SK-N-SH treated with all-trans-retinoic acid at 6 μM for 48 hours (cell line): ENCODE data around the gene PQBP1.

Experiments
- ATAC-seq: fragments of 200-7000 bp; cut with Tn5 transposase; 3 replicates; pipeline ENCODE4 v1.9.1; 2020; ENCODE audit warnings: mild to moderate bottlenecking, moderate library complexity
- ARNTL ChIP-seq: fragments of 450-650 bp; formaldehyde crosslinking; IDR thresholded peaks from 2 replicates; pipeline ENCODE4 v1.5.0; 2020; ENCODE audit warnings: low read depth, mild to moderate bottlenecking, moderate library complexity, borderline replicate concordance
- BACH2 ChIP-seq: fragments of 250-450 bp; sonication (Bioruptor Pico); IDR thresholded peaks from 2 replicates; pipeline ENCODE4 v1.9.0; 2021; ENCODE audit warnings: mild to moderate bottlenecking, borderline replicate concordance
- CSDC2 ChIP-seq: fragments of 250-450 bp; sonication (Bioruptor Pico); IDR thresholded peaks from 2 replicates; pipeline ENCODE4 v1.5.0; 2020; ENCODE audit warnings: mild to moderate bottlenecking, moderate library complexity
- GLIS3 ChIP-seq: fragments of 250-450 bp; sonication (Bioruptor Pico); IDR thresholded peaks from 2 replicates; pipeline ENCODE4 v1.5.0; 2020; ENCODE audit warnings: mild to moderate bottlenecking, moderate library complexity
- ISL1 ChIP-seq: fragments of 250-450 bp; sonication (Bioruptor Pico); IDR thresholded peaks from 2 replicates; pipeline ENCODE4 v2.1.2; 2022; ENCODE audit warnings: mild to moderate bottlenecking, moderate library complexity
- OSR1 ChIP-seq: fragments of 250-450 bp; sonication (Bioruptor Pico); IDR thresholded peaks from 2 replicates; pipeline ENCODE4 v1.8.0; 2022; ENCODE audit warnings: moderate library complexity, mild to moderate bottlenecking, inconsistent platforms
- PPARA ChIP-seq: fragments of 250-450 bp; sonication (Bioruptor Pico); IDR thresholded peaks from 2 replicates; pipeline ENCODE4 v1.5.0; 2020; ENCODE audit warnings: mild to moderate bottlenecking, borderline replicate concordance
- TOX ChIP-seq: fragments of 250-450 bp; sonication (Bioruptor Pico); IDR thresholded peaks from 2 replicates; pipeline ENCODE4 v1.8.0; 2021; ENCODE audit warnings: mild to moderate bottlenecking, moderate library complexity, borderline replicate concordance
- ZC3H10 ChIP-seq: fragments of 250-450 bp; sonication (Bioruptor Pico); IDR thresholded peaks from 2 replicates; pipeline ENCODE4 v1.5.1; 2021; ENCODE audit warnings: mild to moderate bottlenecking, moderate library complexity
- ZFP3 ChIP-seq: fragments of 250-450 bp; sonication (Bioruptor Pico); IDR thresholded peaks from 2 replicates; pipeline ENCODE4 v1.5.0; 2020; ENCODE audit warnings: mild to moderate bottlenecking, moderate library complexity
- ZFP30 ChIP-seq: fragments of 450-650 bp; formaldehyde crosslinking; IDR thresholded peaks from 2 replicates; pipeline ENCODE4 v1.5.0; 2022; ENCODE audit warnings: mild to moderate bottlenecking, moderate library complexity
- ZNF565 ChIP-seq: fragments of 450-650 bp; formaldehyde crosslinking; conservative IDR thresholded peaks from 2 replicates; pipeline ENCODE4 v1.5.0; 2020; ENCODE audit warnings: low read depth, mild to moderate bottlenecking, moderate library complexity
- ZNF70 ChIP-seq: fragments of 450-650 bp; formaldehyde crosslinking; IDR thresholded peaks from 2 replicates; pipeline ENCODE4 v1.5.0; 2020; ENCODE audit warnings: mild to moderate bottlenecking, moderate library complexity
- ZNF8 ChIP-seq: fragments of 450-650 bp; formaldehyde crosslinking; IDR thresholded peaks from 2 replicates; pipeline ENCODE4 v1.5.0; 2020; ENCODE audit warnings: mild to moderate bottlenecking, moderate library complexity
- TF ChIP-seq, protein P1 (sequence below): fragments of 250-450 bp; sonication (Bioruptor Pico); IDR thresholded peaks from 2 replicates; pipeline ENCODE4 v1.5.1; 2021; ENCODE audit warnings: mild to moderate bottlenecking, moderate library complexity
- TF ChIP-seq, protein P2 (sequence below): fragments of 250-450 bp; sonication (Bioruptor Pico); IDR thresholded peaks from 2 replicates; pipeline ENCODE4 v1.5.1; 2020; ENCODE audit warnings: low read depth, mild to moderate bottlenecking, moderate library complexity
- TF ChIP-seq, protein P3 (sequence below): fragments of 250-450 bp; sonication (Bioruptor Pico); IDR thresholded peaks from 2 replicates; pipeline ENCODE4 v1.5.0; 2020; ENCODE audit warnings: mild to moderate bottlenecking, moderate library complexity
- TF ChIP-seq, protein P4 (sequence below): fragments of 250-450 bp; sonication (Bioruptor Pico); IDR thresholded peaks from 2 replicates; pipeline ENCODE4 v1.8.0; 2021; ENCODE audit warnings: low read depth, mild to moderate bottlenecking, moderate library complexity, borderline replicate concordance
- TF ChIP-seq, protein P5 (sequence below): fragments of 250-450 bp; sonication (Bioruptor Pico); IDR thresholded peaks from 2 replicates; pipeline ENCODE4 v1.8.0; 2020; ENCODE audit warnings: mild to moderate bottlenecking, moderate library complexity, borderline replicate concordance

PQBP1 gene

DNA sequence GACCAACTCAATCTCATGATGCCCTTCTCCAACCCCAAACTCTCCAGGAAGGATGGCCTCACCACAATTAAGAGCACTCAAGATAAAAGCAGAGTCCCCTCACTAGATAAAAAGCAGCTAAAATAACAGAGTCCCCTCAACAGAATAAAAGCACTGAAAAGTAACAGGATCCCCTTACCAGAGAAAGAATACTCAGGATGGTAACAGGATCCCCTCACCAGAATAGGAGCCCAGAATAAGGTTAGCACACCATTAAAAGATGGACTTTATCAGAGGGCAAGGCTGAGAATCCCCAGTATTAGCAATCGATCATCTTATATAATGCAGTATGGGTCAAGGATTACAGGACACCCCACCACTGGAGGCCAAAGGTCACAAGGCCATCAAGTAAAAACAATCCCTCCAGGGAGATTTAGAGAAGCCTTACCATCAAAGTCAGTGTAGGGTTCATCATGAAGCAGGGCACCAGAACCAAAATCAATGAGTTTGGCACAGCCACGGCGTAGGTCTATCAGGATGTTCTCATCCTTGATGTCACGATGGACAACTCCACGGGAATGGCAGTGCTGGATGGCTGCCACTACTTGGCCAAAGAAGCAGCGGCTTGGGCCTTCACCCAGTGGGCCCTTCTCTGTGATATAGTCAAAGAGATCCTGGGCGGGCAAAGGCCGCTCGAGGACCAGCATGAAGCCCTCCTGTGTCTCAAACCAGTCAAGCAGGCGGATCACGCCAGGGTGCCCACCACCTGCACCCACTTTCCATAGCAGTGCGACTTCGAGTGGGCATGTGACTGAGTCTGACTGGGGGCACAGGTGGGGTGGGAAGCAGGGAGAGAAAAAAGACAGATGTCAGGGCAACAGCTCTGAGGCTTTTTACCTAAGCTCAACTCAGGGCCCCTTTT lies 17.1 kb downstream of the PQBP1 start:
- TF ChIP-seq, protein P1, sequence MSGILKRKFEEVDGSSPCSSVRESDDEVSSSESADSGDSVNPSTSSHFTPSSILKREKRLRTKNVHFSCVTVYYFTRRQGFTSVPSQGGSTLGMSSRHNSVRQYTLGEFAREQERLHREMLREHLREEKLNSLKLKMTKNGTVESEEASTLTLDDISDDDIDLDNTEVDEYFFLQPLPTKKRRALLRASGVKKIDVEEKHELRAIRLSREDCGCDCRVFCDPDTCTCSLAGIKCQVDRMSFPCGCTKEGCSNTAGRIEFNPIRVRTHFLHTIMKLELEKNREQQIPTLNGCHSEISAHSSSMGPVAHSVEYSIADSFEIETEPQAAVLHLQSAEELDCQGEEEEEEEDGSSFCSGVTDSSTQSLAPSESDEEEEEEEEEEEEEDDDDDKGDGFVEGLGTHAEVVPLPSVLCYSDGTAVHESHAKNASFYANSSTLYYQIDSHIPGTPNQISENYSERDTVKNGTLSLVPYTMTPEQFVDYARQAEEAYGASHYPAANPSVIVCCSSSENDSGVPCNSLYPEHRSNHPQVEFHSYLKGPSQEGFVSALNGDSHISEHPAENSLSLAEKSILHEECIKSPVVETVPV (CRISPR knock-in tag) = no peak
- TF ChIP-seq, protein P2, sequence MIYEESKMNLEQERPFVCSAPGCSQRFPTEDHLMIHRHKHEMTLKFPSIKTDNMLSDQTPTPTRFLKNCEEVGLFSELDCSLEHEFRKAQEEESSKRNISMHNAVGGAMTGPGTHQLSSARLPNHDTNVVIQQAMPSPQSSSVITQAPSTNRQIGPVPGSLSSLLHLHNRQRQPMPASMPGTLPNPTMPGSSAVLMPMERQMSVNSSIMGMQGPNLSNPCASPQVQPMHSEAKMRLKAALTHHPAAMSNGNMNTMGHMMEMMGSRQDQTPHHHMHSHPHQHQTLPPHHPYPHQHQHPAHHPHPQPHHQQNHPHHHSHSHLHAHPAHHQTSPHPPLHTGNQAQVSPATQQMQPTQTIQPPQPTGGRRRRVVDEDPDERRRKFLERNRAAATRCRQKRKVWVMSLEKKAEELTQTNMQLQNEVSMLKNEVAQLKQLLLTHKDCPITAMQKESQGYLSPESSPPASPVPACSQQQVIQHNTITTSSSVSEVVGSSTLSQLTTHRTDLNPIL = no peak
- TF ChIP-seq, protein P3, sequence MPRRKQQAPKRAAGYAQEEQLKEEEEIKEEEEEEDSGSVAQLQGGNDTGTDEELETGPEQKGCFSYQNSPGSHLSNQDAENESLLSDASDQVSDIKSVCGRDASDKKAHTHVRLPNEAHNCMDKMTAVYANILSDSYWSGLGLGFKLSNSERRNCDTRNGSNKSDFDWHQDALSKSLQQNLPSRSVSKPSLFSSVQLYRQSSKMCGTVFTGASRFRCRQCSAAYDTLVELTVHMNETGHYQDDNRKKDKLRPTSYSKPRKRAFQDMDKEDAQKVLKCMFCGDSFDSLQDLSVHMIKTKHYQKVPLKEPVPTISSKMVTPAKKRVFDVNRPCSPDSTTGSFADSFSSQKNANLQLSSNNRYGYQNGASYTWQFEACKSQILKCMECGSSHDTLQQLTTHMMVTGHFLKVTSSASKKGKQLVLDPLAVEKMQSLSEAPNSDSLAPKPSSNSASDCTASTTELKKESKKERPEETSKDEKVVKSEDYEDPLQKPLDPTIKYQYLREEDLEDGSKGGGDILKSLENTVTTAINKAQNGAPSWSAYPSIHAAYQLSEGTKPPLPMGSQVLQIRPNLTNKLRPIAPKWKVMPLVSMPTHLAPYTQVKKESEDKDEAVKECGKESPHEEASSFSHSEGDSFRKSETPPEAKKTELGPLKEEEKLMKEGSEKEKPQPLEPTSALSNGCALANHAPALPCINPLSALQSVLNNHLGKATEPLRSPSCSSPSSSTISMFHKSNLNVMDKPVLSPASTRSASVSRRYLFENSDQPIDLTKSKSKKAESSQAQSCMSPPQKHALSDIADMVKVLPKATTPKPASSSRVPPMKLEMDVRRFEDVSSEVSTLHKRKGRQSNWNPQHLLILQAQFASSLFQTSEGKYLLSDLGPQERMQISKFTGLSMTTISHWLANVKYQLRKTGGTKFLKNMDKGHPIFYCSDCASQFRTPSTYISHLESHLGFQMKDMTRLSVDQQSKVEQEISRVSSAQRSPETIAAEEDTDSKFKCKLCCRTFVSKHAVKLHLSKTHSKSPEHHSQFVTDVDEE (CRISPR knock-in tag) = no peak
- no peak for TF ChIP-seq GLIS3
- TF ChIP-seq ZNF8 (CRISPR knock-in tag) = no peak
- TF ChIP-seq, protein P4, sequence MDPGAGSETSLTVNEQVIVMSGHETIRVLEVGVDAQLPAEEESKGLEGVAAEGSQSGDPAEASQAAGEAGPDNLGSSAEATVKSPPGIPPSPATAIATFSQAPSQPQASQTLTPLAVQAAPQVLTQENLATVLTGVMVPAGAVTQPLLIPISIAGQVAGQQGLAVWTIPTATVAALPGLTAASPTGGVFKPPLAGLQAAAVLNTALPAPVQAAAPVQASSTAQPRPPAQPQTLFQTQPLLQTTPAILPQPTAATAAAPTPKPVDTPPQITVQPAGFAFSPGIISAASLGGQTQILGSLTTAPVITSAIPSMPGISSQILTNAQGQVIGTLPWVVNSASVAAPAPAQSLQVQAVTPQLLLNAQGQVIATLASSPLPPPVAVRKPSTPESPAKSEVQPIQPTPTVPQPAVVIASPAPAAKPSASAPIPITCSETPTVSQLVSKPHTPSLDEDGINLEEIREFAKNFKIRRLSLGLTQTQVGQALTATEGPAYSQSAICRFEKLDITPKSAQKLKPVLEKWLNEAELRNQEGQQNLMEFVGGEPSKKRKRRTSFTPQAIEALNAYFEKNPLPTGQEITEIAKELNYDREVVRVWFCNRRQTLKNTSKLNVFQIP (CRISPR knock-in tag) = no peak
- TF ChIP-seq, protein P5, sequence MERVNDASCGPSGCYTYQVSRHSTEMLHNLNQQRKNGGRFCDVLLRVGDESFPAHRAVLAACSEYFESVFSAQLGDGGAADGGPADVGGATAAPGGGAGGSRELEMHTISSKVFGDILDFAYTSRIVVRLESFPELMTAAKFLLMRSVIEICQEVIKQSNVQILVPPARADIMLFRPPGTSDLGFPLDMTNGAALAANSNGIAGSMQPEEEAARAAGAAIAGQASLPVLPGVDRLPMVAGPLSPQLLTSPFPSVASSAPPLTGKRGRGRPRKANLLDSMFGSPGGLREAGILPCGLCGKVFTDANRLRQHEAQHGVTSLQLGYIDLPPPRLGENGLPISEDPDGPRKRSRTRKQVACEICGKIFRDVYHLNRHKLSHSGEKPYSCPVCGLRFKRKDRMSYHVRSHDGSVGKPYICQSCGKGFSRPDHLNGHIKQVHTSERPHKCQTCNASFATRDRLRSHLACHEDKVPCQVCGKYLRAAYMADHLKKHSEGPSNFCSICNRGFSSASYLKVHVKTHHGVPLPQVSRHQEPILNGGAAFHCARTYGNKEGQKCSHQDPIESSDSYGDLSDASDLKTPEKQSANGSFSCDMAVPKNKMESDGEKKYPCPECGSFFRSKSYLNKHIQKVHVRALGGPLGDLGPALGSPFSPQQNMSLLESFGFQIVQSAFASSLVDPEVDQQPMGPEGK = no peak
- TF ChIP-seq CSDC2 (CRISPR knock-in tag) = no peak
- TF ChIP-seq OSR1 (CRISPR knock-in tag) = no peak
- no peak for TF ChIP-seq ZNF70 (CRISPR knock-in tag)
- no peak for TF ChIP-seq ZFP30 (CRISPR knock-in tag)
- TF ChIP-seq ZNF565 = no peak
- TF ChIP-seq ISL1 (CRISPR knock-in tag) = no peak
- no peak for TF ChIP-seq BACH2 (CRISPR knock-in tag)
- TF ChIP-seq, all 23 proteins: peak for 0
- no peak for ATAC-seq

DNA sequence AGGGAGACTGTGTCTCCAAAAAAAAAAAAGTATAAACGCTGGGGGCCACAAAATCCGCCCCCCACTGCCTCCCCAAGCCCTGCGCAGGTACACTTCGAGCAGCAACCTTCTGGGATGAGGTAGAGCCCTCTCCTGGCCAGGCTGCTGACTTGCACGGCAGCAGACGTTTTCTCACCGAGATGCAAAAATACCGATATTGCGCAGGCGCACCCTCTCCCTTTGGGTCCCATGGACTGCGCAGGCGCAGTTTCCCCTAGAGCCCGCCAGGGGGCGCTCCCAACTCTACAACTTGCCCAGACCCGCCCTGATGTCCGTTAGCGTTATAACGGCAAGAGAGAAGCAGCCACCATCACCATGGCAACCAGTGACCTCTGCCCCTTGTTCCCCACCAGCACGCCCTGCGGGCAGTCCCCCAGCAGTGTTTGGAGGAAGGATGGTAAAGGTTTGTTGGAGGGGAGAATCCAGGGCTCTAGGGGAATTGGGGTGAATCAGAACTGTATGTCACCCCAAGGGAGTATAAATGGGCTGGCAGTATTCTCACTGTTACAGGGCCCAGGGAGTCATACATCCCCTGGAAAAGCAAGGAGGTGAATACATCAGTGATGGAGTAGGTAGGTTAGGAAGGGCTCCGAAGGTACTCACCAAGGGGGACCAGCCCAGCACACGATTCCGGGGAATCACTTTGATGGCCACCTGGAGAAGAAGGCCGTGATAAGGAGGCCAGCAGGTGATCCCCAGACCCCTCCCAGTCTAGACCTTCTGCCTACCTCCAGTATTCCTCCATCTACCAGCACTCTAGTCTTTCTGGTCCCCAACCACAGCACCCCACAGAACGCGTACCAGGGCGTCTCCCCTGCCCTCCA lies 19.6 kb downstream of the PQBP1 start:
- peak; percentile 68 for ATAC-seq
- no peak for TF ChIP-seq TOX (CRISPR knock-in tag)
- TF ChIP-seq, protein P5 = peak; percentile 26; the same call in 1 of the 2 replicates
- TF ChIP-seq, all 23 proteins: peak for 1

DNA sequence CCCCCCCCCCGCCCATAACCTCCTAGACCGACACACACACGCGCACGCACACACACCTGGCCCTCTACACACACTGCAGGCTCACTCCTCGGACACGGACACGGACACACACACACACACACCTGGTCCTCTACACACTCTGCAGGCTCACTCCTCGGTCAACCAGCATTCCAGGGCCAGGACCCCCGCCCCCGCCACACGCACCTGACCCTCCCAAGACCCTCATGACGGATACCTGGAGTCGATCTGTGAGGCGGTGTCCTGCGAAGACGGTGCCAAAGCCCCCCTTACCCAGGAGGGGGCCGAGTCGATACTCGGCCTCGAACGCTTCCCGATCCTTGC lies 20.5 kb downstream of the PQBP1 start:
- no peak; the same call in 2 of the 3 replicates for ATAC-seq
- TF ChIP-seq ZC3H10 (CRISPR knock-in tag) = no peak
- TF ChIP-seq ZFP3 (CRISPR knock-in tag) = no peak
- TF ChIP-seq TOX (CRISPR knock-in tag) = no peak
- TF ChIP-seq, protein P2 = no peak
- no peak for TF ChIP-seq PPARA (CRISPR knock-in tag)
- TF ChIP-seq ZNF8 (CRISPR knock-in tag) = no peak
- TF ChIP-seq, protein P5 = no peak
- no peak for TF ChIP-seq ZNF70 (CRISPR knock-in tag)
- TF ChIP-seq GLIS3 = no peak
- no peak for TF ChIP-seq ISL1 (CRISPR knock-in tag)
- no peak for TF ChIP-seq ARNTL (CRISPR knock-in tag)
